GM10248 (cell line): ENCODE results near the gene PROM2.

ENCODE experiments used
- CTCF ChIA-PET: fragments of 300-600 bp; sonication (Branson Sonifier 250); formaldehyde crosslinking; extraction: SDS; loops from one replicate; lab custom pipeline; 2021; ENCODE audit warnings: antibody characterized with exemption; lab: Yijun Ruan, JAX
- POLR2A ChIA-PET: fragments of 350-650 bp; sonication (Branson Sonifier 250); formaldehyde crosslinking; extraction: SDS; loops from one replicate; lab custom pipeline; 2020; ENCODE audit warnings: antibody characterized with exemption; lab: Yijun Ruan, JAX
- DNase-seq: peaks from one replicate; pipeline ENCODE4 v3.0.0; 2012; ENCODE audit errors: extremely low spot score
- TF ChIP-seq, protein P1 (sequence below): IDR thresholded peaks from 2 replicates; pipeline ENCODE4 v1.5.1; 2012; ENCODE audit warnings: mild to moderate bottlenecking, low read depth; ENCODE audit errors: extremely low read depth, missing control alignments, control extremely low read depth

The PROM2 gene

GRCh38 chr2:95283562-95283961 is 9.3 kb downstream of the PROM2 start:
- TF ChIP-seq, protein P1, sequence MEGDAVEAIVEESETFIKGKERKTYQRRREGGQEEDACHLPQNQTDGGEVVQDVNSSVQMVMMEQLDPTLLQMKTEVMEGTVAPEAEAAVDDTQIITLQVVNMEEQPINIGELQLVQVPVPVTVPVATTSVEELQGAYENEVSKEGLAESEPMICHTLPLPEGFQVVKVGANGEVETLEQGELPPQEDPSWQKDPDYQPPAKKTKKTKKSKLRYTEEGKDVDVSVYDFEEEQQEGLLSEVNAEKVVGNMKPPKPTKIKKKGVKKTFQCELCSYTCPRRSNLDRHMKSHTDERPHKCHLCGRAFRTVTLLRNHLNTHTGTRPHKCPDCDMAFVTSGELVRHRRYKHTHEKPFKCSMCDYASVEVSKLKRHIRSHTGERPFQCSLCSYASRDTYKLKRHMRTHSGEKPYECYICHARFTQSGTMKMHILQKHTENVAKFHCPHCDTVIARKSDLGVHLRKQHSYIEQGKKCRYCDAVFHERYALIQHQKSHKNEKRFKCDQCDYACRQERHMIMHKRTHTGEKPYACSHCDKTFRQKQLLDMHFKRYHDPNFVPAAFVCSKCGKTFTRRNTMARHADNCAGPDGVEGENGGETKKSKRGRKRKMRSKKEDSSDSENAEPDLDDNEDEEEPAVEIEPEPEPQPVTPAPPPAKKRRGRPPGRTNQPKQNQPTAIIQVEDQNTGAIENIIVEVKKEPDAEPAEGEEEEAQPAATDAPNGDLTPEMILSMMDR, result no peak
- DNase-seq, result no peak
- ChIA-PET CTCF (interaction anchor here (1.0 kb wide), 1 partner anchor 260 kb away, joined by 4 read pairs; no protein-coding TSS in a partner anchor), POLR2A (no interaction called here)

DNA sequence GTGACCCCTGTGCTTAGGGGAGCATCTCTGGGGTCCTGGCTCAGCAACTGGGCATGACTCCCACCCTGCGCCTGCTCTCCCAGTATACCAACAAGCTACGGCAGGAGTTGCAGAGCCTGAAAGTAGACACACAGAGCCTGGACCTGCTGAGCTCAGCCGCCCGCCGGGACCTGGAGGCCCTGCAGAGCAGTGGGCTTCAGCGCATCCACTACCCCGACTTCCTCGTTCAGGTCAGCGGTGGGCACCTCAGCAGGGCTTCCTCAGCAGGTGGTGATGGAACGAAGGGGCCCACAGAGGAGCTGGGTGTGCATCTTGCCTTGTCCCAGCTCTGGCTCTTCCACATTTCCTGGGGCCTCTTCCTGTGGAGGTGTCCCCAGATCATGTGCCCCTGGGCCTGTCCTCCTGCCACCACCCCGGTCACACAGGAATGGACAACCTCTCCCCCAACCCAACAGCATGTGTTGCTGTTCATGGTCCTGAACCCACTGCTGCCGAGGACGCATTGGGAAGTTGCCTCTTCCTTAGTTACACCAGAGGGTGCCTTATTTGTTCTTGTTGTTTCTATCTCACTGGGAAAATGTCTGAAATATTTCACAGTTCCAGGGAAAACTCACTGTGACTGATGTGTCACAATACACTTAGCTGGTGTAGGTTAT is 10.8 kb downstream of the PROM2 start:
- TF ChIP-seq, protein P1, result no peak
- DNase-seq, result no peak
- CTCF ChIA-PET, result no interaction called here
- POLR2A ChIA-PET, result no interaction called here

DNA sequence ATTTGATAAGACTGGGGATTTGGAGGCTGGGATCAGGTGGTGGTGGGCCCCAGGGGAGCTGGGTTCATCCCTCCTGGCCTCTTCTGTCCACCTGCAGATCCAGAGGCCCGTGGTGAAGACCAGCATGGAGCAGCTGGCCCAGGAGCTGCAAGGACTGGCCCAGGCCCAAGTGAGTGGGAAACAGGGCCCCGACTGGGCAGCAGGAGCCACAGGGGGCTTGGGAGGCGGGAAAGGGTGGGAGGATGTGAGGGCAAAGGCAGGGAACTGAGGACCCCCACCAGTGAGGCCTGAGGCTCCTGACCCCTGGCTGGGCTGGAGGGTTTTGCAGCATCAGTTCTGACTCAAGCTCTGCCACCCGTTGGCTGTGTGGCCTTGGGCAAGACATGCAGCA is 11.3 kb downstream of the PROM2 start:
- DNase-seq, result no peak
- TF ChIP-seq, protein P1, result no peak
- ChIA-PET POLR2A (no interaction called here), CTCF (no interaction called here)

DNA sequence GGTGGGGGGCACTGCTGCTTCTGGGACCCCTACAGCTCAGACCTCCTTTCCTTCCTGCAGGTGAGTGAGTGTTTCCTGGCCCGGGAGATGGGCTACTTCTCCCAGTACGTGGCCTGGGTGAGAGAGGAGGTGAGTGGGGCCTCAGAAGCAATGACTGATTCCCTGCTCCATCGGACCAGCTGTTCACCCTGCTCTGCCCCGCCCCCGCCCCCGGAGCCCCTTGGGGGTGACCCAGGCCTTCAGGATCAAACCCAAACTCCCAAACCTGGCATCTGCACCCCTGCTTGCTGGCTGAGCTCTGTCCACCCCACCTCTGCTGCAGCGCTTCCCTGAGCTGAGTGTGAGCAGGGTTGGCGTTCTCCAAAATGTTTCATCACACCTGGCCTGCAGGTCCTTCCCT is 13.1 kb downstream of the PROM2 start:
- TF ChIP-seq, protein P1, result no peak
- ChIA-PET CTCF (no interaction called here), POLR2A (no interaction called here)
- no peak for DNase-seq

DNA sequence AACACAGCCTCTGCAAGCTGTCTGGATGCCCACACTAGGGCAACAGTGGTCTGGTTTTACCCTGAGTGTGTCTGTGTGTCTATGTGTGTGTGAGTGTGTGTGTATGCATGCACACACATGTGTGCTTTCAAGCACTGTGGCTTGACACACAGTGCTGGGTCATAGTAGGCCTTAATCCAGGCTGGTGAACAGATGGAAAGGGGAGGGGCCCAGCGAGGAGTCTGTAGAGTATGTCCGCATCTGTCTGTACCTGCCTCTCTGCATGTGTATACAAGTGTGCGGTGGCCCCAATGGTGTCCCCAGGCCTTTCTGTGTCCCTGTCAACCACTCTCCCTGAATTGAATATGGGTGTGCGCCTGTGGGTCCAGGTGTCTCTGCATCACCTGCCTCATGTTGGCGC is 13.6 kb downstream of the PROM2 start:
- POLR2A ChIA-PET, result no interaction called here
- TF ChIP-seq, protein P1, result no peak
- CTCF ChIA-PET, result no interaction called here
- no peak for DNase-seq

DNA sequence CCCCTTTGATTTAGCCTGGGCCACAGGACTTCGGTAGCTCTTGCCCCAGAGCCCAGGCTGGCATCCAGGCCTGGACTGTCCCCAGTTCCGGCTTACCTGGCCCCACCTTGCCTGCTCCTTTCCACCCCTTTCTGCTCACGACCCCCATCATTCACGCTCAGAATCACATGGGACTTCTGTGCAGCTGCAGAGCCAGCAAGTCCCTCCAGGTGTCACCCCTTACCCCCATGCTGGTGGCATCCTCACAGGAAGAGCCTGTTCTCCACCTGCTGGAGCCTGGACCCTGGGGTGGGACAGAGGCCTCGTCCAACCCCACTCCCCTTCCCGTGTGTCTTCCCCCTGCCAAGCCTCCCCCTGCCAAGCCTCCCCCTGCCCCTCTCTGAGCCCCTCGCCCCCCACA is 15.0 kb downstream of the PROM2 start:
- CTCF ChIA-PET, result no interaction called here
- POLR2A ChIA-PET, result no interaction called here
- no peak for DNase-seq
- TF ChIP-seq, protein P1, result no peak
